Breast epithelium (tissue), 3 donors: ENCODE measurements around the gene ANKRD2.

Source experiments
- POLR2A ChIP-seq: fragments of 450-650 bp; IDR thresholded peaks from one replicate; pipeline ENCODE4 v1.6.1; 2016; ENCODE audit warnings: antibody characterized with exemption, mild to moderate bottlenecking, moderate library complexity
- POLR2AphosphoS5 ChIP-seq, 3 donors: sonication (generic); formaldehyde crosslinking; IDR thresholded peaks; one replicate each; pipeline ENCODE4 v1.6.1; 2017; ENCODE audit warnings: antibody characterized with exemption in 3 of 3
- TF ChIP-seq, protein P1 (sequence below), 3 donors: fragments of 450-650 bp; IDR thresholded peaks; one replicate each; pipeline ENCODE4 v1.5.1; 2016 to 2017; ENCODE audit warnings: antibody characterized with exemption in 3 of 3, mild to moderate bottlenecking in 3 of 3, moderate library complexity in 3 of 3

DNA sequence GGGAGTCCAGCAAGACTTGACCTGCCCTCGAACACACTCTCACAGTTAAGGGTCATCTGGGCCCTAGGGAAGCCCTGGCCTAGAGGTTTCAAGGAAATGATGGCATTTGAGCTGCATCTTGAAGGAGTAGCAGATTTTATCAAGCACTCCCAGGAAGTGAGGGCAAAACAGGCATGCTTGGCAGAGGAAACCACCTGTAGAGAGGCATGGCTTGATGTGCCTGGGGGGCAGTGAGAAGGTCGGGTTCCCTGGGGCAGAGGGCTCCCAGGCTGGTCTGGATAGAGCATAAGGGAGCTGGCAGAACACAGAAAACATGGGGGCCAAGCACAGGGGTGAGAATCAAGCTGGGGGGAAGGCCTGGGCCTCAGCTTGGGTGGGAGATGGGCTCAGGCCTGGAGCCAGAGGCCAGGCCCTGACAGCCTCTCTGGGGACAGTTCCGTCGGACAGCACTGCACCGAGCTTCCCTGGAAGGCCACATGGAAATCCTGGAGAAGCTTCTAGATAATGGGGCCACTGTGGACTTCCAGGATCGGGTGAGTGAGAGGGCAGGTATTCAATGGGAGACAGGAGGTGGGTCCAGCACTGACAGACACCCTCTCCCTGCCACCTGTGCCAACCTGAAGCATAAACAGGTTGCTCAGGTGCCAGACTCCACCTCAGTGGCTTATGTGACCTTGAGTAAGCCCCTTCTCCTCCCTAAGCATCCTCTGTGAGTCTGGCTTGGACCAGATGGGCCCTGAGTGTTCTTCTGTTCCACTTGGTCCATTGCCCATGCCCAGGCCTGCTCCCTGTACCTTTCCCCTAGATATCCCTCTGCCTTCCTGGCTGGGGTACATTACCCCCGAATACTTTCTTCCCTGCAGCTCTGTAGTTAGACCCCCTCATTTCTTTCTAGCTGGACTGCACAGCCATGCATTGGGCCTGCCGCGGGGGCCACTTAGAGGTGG, 8.1 kb downstream of the ANKRD2 start:
- TF ChIP-seq POLR2A, result no peak
- TF ChIP-seq, protein P1, sequence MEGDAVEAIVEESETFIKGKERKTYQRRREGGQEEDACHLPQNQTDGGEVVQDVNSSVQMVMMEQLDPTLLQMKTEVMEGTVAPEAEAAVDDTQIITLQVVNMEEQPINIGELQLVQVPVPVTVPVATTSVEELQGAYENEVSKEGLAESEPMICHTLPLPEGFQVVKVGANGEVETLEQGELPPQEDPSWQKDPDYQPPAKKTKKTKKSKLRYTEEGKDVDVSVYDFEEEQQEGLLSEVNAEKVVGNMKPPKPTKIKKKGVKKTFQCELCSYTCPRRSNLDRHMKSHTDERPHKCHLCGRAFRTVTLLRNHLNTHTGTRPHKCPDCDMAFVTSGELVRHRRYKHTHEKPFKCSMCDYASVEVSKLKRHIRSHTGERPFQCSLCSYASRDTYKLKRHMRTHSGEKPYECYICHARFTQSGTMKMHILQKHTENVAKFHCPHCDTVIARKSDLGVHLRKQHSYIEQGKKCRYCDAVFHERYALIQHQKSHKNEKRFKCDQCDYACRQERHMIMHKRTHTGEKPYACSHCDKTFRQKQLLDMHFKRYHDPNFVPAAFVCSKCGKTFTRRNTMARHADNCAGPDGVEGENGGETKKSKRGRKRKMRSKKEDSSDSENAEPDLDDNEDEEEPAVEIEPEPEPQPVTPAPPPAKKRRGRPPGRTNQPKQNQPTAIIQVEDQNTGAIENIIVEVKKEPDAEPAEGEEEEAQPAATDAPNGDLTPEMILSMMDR (IDR thresholded peaks at IDR 0.05), result no peak
- TF ChIP-seq POLR2AphosphoS5 (IDR thresholded peaks at IDR 0.05), result no peak
